ENCODE results near the gene PAWR. TPM values are rescaled to one million over a fixed set of nuclear protein-coding genes. Genes with fewer than 3 reads are reported as not detected.
"Not testable (repeated sequence)": the region's sequence is repeated elsewhere in the genome, so short reads cannot be mapped to it uniquely, and the experiment has no call there.

PAWR gene
- total RNA-seq, 4 donors from 2014 or later, result 54.8 to 159 (median 65.8) TPM

DNA sequence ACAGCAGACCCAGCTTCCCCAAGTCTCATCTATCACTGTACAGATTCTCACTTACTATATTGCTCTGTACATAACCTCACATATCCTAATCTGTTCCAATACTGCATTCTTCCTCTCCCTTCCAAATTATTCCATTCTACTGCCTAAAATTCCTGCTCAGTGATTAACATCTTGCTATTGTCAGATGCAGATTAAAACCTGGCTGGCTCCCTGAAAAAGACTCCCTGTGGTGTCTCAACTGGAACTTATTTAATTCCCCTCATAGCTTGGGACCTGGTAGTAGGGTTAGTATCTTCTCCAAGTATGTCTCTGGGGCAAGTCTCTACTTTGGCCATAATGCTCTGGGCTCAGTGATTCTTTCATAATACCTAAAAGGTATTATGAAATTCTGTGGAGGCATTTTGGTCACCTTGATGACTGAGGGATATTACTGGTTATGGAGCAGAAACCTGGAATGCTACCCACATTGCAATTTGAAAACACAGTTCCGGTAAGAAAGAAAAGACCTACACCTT is 55.8 kb downstream of the PAWR start:
- H3K27me3 ChIP-seq, result no peaks in the 10 kb centered on the region
- TF ChIP-seq, protein P1, sequence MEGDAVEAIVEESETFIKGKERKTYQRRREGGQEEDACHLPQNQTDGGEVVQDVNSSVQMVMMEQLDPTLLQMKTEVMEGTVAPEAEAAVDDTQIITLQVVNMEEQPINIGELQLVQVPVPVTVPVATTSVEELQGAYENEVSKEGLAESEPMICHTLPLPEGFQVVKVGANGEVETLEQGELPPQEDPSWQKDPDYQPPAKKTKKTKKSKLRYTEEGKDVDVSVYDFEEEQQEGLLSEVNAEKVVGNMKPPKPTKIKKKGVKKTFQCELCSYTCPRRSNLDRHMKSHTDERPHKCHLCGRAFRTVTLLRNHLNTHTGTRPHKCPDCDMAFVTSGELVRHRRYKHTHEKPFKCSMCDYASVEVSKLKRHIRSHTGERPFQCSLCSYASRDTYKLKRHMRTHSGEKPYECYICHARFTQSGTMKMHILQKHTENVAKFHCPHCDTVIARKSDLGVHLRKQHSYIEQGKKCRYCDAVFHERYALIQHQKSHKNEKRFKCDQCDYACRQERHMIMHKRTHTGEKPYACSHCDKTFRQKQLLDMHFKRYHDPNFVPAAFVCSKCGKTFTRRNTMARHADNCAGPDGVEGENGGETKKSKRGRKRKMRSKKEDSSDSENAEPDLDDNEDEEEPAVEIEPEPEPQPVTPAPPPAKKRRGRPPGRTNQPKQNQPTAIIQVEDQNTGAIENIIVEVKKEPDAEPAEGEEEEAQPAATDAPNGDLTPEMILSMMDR (IDR thresholded peaks at IDR 0.05), result no peak
- TF ChIP-seq EP300 (IDR thresholded peaks at IDR 0.05) (no peak), POLR2A (IDR thresholded peaks at IDR 0.05) (no peak)
- WGBS, 2 donors, result 81 to 100% methylated on average over 1 of the region's 1 CpG
- H3K9me3 ChIP-seq, result no peaks in the 10 kb centered on the region
- no peak overlapping the region for H3K27ac ChIP-seq
- H3K4me3 ChIP-seq, result no peak overlapping the region
- no peaks in the 10 kb centered on the region for H3K36me3 ChIP-seq
- H3K4me1 ChIP-seq, result peaks cover 0 to 10% (median 0%) of the 10 kb centered on the region in 4 donors
- no peak for DNase-seq (ENCODE audit: low spot score in 2 of 2)

DNA sequence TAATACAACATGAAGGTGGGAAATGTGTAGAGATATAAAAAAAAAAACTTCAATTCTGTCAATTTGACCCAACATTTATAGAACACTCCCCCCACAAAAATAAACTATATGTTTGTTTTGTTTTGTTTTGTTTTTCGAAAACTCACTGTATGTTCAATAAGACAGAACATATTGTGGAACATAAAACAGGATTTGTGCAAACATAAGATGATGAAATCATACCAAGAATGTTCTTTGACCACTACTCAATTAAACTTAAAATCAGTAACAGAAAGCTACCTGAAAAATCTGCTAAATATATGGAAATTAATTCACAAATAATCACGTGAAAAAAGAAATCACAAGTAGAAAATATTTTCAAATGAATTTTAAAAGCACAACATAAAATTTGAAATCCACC is 61.2 kb downstream of the PAWR start:
- 93 to 95% methylated on average over 2 of the region's 2 CpGs for WGBS, 2 donors
- no peak for DNase-seq (ENCODE audit: low spot score in 2 of 2)
- no peaks in the 10 kb centered on the region for H3K4me1 ChIP-seq
- H3K9me3 ChIP-seq, result peaks cover 0 to 4% (median 0%) of the 10 kb centered on the region in 4 donors
- no peaks in the 10 kb centered on the region for H3K36me3 ChIP-seq
- H3K27ac ChIP-seq, result no peak overlapping the region
- no peaks in the 10 kb centered on the region for H3K27me3 ChIP-seq
- TF ChIP-seq, protein P1 (IDR thresholded peaks at IDR 0.05), result no peak
- TF ChIP-seq POLR2A (IDR thresholded peaks at IDR 0.05), result no peak
- H3K4me3 ChIP-seq, result no peak overlapping the region

DNA sequence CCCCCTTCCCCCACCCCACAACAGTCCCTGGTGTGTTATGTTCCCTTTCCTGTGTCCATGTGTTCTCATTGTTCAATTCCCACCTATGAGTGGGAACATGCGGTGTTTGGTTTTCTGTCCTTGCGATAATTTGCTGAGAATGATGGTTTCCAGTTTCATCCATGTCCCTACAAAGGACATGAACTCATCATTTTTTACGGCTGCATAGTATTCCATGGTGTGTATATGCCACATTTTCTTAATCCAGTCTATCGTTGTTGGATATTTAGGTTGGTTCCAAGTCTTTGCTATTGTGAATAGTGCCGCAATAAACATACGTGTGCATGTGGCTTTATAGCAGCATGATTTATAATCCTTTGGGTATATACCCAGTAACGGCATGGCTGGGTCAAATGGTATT is 64.0 kb downstream of the PAWR start:
- not testable (repeated sequence) for H3K4me3 ChIP-seq; DNase-seq (ENCODE audit: low spot score in 2 of 2); H3K27me3 ChIP-seq; H3K9me3 ChIP-seq; H3K36me3 ChIP-seq; H3K27ac ChIP-seq; H3K4me1 ChIP-seq
- 95 to 99% methylated on average over 7 of the region's 7 CpGs for WGBS, 2 donors

DNA sequence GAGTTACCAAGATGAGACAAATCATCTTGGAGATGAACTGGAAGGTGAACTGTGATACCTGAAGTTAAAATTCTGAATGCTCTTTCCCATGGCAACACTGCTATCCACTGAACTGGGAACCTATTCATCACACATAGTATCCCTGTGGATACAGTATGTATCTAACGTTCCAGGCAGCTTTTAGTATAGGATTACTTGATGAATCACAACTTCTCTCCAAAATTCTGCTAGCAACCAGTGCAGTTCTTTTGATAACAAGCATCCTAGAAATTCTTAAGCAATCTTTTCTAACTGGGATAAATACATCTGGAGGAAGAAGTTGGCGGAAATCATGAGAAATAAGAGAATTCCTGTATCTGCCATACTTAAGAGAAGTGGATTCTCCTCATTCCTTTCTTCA is 66.4 kb downstream of the PAWR start:
- no peaks in the 10 kb centered on the region for H3K27me3 ChIP-seq
- no peaks in the 10 kb centered on the region for H3K36me3 ChIP-seq
- H3K27ac ChIP-seq, result no peak overlapping the region
- H3K9me3 ChIP-seq, result peaks cover 0 to 4% (median 0%) of the 10 kb centered on the region in 4 donors
- WGBS, 2 donors, result 84% methylated on average over 2 of the region's 2 CpGs
- DNase-seq (ENCODE audit: low spot score in 2 of 2), result no peak
- H3K4me3 ChIP-seq, result no peak overlapping the region
- H3K4me1 ChIP-seq, result no peaks in the 10 kb centered on the region
- TF ChIP-seq EP300 (IDR thresholded peaks at IDR 0.05) (no peak), POLR2A (IDR thresholded peaks at IDR 0.05) (no peak)
- TF ChIP-seq, protein P1 (IDR thresholded peaks at IDR 0.05), result no peak

DNA sequence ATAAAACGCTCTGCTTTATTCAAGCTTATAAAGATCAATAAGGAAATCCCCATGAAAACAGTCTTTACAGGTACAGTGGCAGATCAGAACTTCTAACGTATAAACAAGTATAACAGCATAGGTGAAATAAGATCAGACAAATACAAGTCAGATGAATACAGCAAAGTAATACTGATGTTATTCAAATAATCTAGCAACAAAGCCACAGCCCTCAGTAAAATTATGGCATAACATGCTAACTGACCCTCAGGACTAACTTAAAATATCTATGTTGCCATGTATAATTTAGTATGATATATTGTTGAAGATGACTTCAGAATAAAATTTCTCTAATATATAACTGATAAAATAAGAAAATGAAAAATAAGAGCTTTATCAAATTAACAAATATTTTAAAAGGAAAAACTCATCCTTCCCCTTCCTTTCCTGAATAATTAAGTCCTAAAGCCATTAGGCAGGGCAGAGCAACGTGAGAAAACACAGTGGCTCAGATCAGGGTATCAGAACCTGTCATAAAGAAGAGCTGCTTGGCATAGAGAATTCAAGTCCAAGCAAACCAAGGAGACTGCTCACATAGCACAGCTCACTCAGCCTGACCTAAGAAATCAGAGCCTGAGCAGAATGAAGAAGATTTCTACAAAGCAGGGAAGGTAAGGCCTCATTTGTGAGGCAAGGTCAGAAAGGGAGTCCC is 70.7 kb downstream of the PAWR start:
- Histone ChIP-seq H3K9me3 (no peaks in the 10 kb centered on the region), H3K4me1 (no peaks in the 10 kb centered on the region), H3K27ac (no peak overlapping the region), H3K36me3 (no peaks in the 10 kb centered on the region), H3K27me3 (no peaks in the 10 kb centered on the region), H3K4me3 (no peak overlapping the region)
- WGBS, 2 donors, result 78 to 86% methylated on average over 3 of the region's 3 CpGs
- TF ChIP-seq POLR2A (IDR thresholded peaks at IDR 0.05), result no peak
- no peak for TF ChIP-seq EP300 (IDR thresholded peaks at IDR 0.05)
- TF ChIP-seq, protein P1 (IDR thresholded peaks at IDR 0.05), result no peak
- DNase-seq (ENCODE audit: low spot score in 2 of 2), result no peak
